HG03575 (cell line): ENCODE data around the gene FADS3.

Experiments used
- ATAC-seq: cut with Tn5 transposase; IDR thresholded peaks from one replicate; pipeline ENCODE4 v1.9.1; 2021; ENCODE audit not compliant: unreplicated experiment, insufficient number of reproducible peaks, low FRiP score; ENCODE audit errors: extremely low read depth

FADS3 gene

DNA sequence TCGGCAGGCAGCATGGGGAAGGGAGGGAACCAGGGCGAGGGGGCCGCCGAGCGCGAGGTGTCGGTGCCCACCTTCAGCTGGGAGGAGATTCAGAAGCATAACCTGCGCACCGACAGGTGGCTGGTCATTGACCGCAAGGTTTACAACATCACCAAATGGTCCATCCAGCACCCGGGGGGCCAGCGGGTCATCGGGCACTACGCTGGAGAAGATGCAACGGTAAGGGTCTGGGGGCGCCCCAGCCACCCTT lies 63.0 kb downstream of the FADS3 start:
- no peak for ATAC-seq

DNA sequence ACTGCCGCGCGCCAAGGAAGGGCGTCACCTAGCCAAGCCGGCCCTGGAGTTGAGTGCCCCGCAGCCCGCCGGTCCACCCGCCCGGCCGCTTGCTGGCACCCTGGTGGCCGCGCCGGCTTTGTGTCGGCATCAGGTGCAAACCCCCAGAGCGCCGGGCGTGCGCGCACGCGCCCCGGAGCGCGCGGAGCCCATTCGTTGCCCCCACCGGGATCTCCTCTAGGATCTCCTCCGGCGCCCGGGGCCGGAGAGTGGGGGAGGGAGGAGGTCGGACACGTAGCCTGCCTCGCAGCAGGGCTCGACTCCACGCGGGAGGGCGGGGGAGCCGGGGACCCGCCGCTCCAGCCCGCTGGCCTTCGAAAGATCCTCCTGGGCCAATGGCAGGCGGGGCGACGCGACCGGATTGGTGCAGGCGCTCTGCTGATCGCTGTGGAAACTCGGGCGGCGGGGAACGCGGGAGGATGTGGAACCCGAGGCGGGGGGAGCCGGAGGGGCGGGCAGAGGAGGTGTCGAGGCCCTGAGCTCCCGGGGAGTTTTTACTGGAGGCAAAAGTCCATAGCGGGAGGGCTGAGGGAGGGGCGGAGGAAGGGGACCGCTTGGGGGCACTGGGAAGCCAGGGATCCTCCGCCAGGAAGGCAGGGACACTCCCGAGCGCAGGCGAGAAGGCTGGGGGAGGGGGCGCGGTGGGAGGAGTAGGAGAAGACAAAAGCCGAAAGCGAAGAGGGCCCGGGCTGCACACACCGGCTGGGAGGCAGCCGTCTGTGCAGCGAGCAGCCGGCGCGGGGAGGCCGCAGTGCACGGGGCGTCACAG lies 63.6 kb downstream of the FADS3 start, which contains the start of gene FADS2:
FADS2 (plus strand) TSS at position 730 of the 808 bp plus-strand sequence. CDS start 91 bp downstream, outside the sequence.
- no peak for ATAC-seq

GRCh38 chr11:61826930-61827570 lies 64.3 kb downstream of the FADS3 start:
- ATAC-seq = no peak
